Muscle of leg (tissue), 11 donors: ENCODE data around the gene AMPH. TPM values are rescaled to one million over a fixed set of nuclear protein-coding genes. Genes with fewer than 3 reads are reported as not detected.
"Not testable (repeated sequence)": the region's sequence is repeated elsewhere in the genome, so short reads cannot be mapped to it uniquely, and the experiment has no call there.

ENCODE experiments used
- DNase-seq: peaks from one replicate; pipeline ENCODE4 v3.0.0; 2013
- H3K27ac ChIP-seq: one replicate; pipeline ENCODE4 v1.5.1; 2013; ENCODE audit warnings: mild to moderate bottlenecking, low read length, control low read depth
- H3K27me3 ChIP-seq: one replicate; pipeline ENCODE4 v1.6.1; 2013; ENCODE audit warnings: low read length; ENCODE audit not compliant: control insufficient read depth, insufficient read depth
- H3K36me3 ChIP-seq: one replicate; pipeline ENCODE4 v1.6.1; 2013; ENCODE audit warnings: low read length; ENCODE audit not compliant: control insufficient read depth, insufficient read depth
- H3K4me1 ChIP-seq: one replicate; pipeline ENCODE4 v1.6.1; 2013; ENCODE audit warnings: low read length; ENCODE audit not compliant: control insufficient read depth, insufficient read depth
- H3K4me3 ChIP-seq: one replicate; pipeline ENCODE4 v1.5.1; 2013; ENCODE audit warnings: low read length, control low read depth
- H3K9me3 ChIP-seq: replicated peaks from 2 replicates; pipeline ENCODE4 v1.6.1; 2013; ENCODE audit warnings: low read depth, low read length; ENCODE audit not compliant: control insufficient read depth
- WGBS: methylation state at CpG from one replicate; pipeline ENCODE4 v1.1.5; 2013; ENCODE audit warnings: missing lambda C conversion rate; ENCODE audit not compliant: insufficient coverage; 5-methylcytosine and 5-hydroxymethylcytosine counted together
- polyA plus RNA-seq, 8 donors: library from polyadenylated mRNA; unstranded; fragments of 120-200 nt; gene quantifications; one replicate each; pipeline versions ENCODE4 v1.2.1 to v1.2.3, GENCODE V29; 2013; ENCODE audit warnings: inconsistent platforms in 1 of 8, low replicate concordance in 1 of 8; ENCODE audit not compliant: insufficient read length in 8 of 8, insufficient read depth in 1 of 8
- total RNA-seq: library from RNA; stranded (reverse); fragments of 120-200 nt; gene quantifications from one replicate; pipeline ENCODE4 v1.2.4, GENCODE V29; 2013

AMPH gene
- total and polyA plus RNA-seq, 9 donors, result 4.6 to 14.1 (median 7.9) TPM

- H3K27ac ChIP-seq, result no peak overlapping the region
- WGBS, result no CpG with 5 or more reads among the region's 2 CpGs
- no peaks in the 10 kb centered on the region for H3K4me1 ChIP-seq
- no peaks in the 10 kb centered on the region for H3K9me3 ChIP-seq
- DNase-seq, result no peak
- H3K36me3 ChIP-seq, result no peaks in the 10 kb centered on the region
- no peaks in the 10 kb centered on the region for H3K27me3 ChIP-seq
- no peak overlapping the region for H3K4me3 ChIP-seq
Observed at GRCh38 chr7:38425509-38425908, 205.7 kb downstream of the AMPH start.

- H3K27me3 ChIP-seq, result no peaks in the 10 kb centered on the region
- H3K4me1 ChIP-seq, result no peaks in the 10 kb centered on the region
- no CpG with 5 or more reads among the region's 3 CpGs for WGBS
- H3K27ac ChIP-seq, result no peak overlapping the region
- H3K4me3 ChIP-seq, result no peak overlapping the region
- DNase-seq, result no peak
- H3K9me3 ChIP-seq, result no peaks in the 10 kb centered on the region
- H3K36me3 ChIP-seq, result no peaks in the 10 kb centered on the region
Observed at GRCh38 chr7:38424750-38425463, 206.3 kb downstream of the AMPH start.

- Histone ChIP-seq H3K27ac (no peak overlapping the region), H3K9me3 (no peaks in the 10 kb centered on the region), H3K36me3 (no peaks in the 10 kb centered on the region), H3K27me3 (no peaks in the 10 kb centered on the region), H3K4me3 (no peak overlapping the region), H3K4me1 (no peaks in the 10 kb centered on the region)
- 86% methylated on average over 3 of the region's 3 CpGs for WGBS
- DNase-seq, result no peak
Observed at GRCh38 chr7:38413784-38414183, 217.4 kb downstream of the AMPH start.

- Histone ChIP-seq H3K27ac (no peak overlapping the region), H3K27me3 (no peaks in the 10 kb centered on the region), H3K9me3 (no peaks in the 10 kb centered on the region), H3K36me3 (no peaks in the 10 kb centered on the region), H3K4me3 (no peak overlapping the region), H3K4me1 (no peaks in the 10 kb centered on the region)
- no peak for DNase-seq
- WGBS, result no CpG with 5 or more reads among the region's 1 CpG
Observed at GRCh38 chr7:38411404-38411803, 219.8 kb downstream of the AMPH start.

- no peak overlapping the region for H3K27ac ChIP-seq
- no peak for DNase-seq
- no peaks in the 10 kb centered on the region for H3K9me3 ChIP-seq
- no peaks in the 10 kb centered on the region for H3K36me3 ChIP-seq
- no CpG with 5 or more reads among the region's 2 CpGs for WGBS
- H3K27me3 ChIP-seq, result no peaks in the 10 kb centered on the region
- no peak overlapping the region for H3K4me3 ChIP-seq
- H3K4me1 ChIP-seq, result no peaks in the 10 kb centered on the region
Observed at GRCh38 chr7:38410056-38410455, 221.1 kb downstream of the AMPH start.

- Histone ChIP-seq H3K9me3 (peaks cover 3% of the 10 kb centered on the region), H3K27me3 (no peaks in the 10 kb centered on the region), H3K27ac (no peak overlapping the region), H3K36me3 (no peaks in the 10 kb centered on the region), H3K4me3 (no peak overlapping the region), H3K4me1 (no peaks in the 10 kb centered on the region)
- 100% methylated on average over 1 of the region's 6 CpGs for WGBS
- DNase-seq, result no peak
Observed at GRCh38 chr7:38409531-38409930, 221.6 kb downstream of the AMPH start.

- DNase-seq, result peak; percentile 50
- Histone ChIP-seq H3K27me3 (no peaks in the 10 kb centered on the region), H3K27ac (no peak overlapping the region), H3K9me3 (no peaks in the 10 kb centered on the region), H3K4me1 (no peaks in the 10 kb centered on the region), H3K4me3 (no peak overlapping the region), H3K36me3 (no peaks in the 10 kb centered on the region)
- WGBS, result 18% methylated on average over 2 of the region's 9 CpGs
Observed at GRCh38 chr7:38398725-38399321, 232.3 kb downstream of the AMPH start.

- H3K36me3 ChIP-seq, result no peaks in the 10 kb centered on the region
- no CpG with 5 or more reads among the region's 2 CpGs for WGBS
- H3K4me1 ChIP-seq, result no peaks in the 10 kb centered on the region
- DNase-seq, result no peak
- no peaks in the 10 kb centered on the region for H3K9me3 ChIP-seq
- H3K27me3 ChIP-seq, result no peaks in the 10 kb centered on the region
- no peak overlapping the region for H3K27ac ChIP-seq
- no peak overlapping the region for H3K4me3 ChIP-seq
Observed at GRCh38 chr7:38396852-38397251, 234.3 kb downstream of the AMPH start.

- not testable (repeated sequence) for H3K27me3 ChIP-seq, H3K36me3 ChIP-seq, H3K4me1 ChIP-seq, DNase-seq, H3K9me3 ChIP-seq, H3K4me3 ChIP-seq, H3K27ac ChIP-seq
- WGBS, result no CpG with 5 or more reads among the region's 1 CpG
Observed at GRCh38 chr7:38395921-38396552, 235.1 kb downstream of the AMPH start.

- no peaks in the 10 kb centered on the region for H3K27me3 ChIP-seq
- H3K4me1 ChIP-seq, result no peaks in the 10 kb centered on the region
- H3K9me3 ChIP-seq, result no peaks in the 10 kb centered on the region
- peak; percentile 20 for DNase-seq
- WGBS, result 28% methylated on average over 3 of the region's 4 CpGs
- H3K4me3 ChIP-seq, result no peak overlapping the region
- no peak overlapping the region for H3K27ac ChIP-seq
- H3K36me3 ChIP-seq, result no peaks in the 10 kb centered on the region
Observed at GRCh38 chr7:38394660-38395059, 236.5 kb downstream of the AMPH start.
